Suprapubic skin (tissue), 4 donors: ENCODE measurements around the gene NLRC5. TPM values are rescaled to one million over a fixed set of nuclear protein-coding genes. Genes with fewer than 3 reads are reported as not detected.
A peak's percentile ranks its signal among the peaks of the same experiment; 100 is the strongest.

Source experiments
- DNase-seq, 2 donors: peaks; one replicate each; pipeline ENCODE4 v3.0.0-alpha.2; 2019; ENCODE audit warnings: low spot score in 2 of 2
- H3K27ac ChIP-seq: fragments of 200-600 bp; sonication (generic); one replicate; pipeline ENCODE4 v1.5.1; 2019
- H3K27me3 ChIP-seq: fragments of 200-600 bp; sonication (generic); one replicate; pipeline ENCODE4 v1.5.1; 2019
- H3K36me3 ChIP-seq: fragments of 200-600 bp; sonication (generic); one replicate; pipeline ENCODE4 v1.5.1; 2019
- H3K4me1 ChIP-seq: fragments of 200-600 bp; sonication (generic); one replicate; pipeline ENCODE4 v1.5.1; 2019
- H3K4me3 ChIP-seq: fragments of 200-600 bp; sonication (generic); one replicate; pipeline ENCODE4 v1.5.1; 2019; ENCODE audit warnings: mild to moderate bottlenecking
- H3K9me3 ChIP-seq: fragments of 200-600 bp; sonication (generic); one replicate; pipeline ENCODE4 v1.5.1; 2019
- EP300 ChIP-seq: sonication (generic); formaldehyde crosslinking; IDR thresholded peaks from one replicate; pipeline ENCODE4 v1.6.1; 2017; ENCODE audit warnings: antibody characterized with exemption
- POLR2A ChIP-seq, 2 donors: fragments of 450-650 bp; IDR thresholded peaks; one replicate each; pipeline ENCODE4 v1.6.1; 2017; ENCODE audit warnings: antibody characterized with exemption in 2 of 2, mild to moderate bottlenecking in 2 of 2, moderate library complexity in 2 of 2
- POLR2AphosphoS5 ChIP-seq, 3 donors: sonication (generic); formaldehyde crosslinking; IDR thresholded peaks; one replicate each; pipeline ENCODE4 v1.6.1; 2017; ENCODE audit warnings: antibody characterized with exemption in 3 of 3
- WGBS: methylation state at CpG from one replicate; pipeline ENCODE4 v1.1.5; 2018; 5-methylcytosine and 5-hydroxymethylcytosine counted together
- total RNA-seq, 4 donors: library from RNA; depleted of rRNA; stranded (reverse); fragments of >200 nt; gene quantifications; one replicate each; pipeline ENCODE4 v1.1.0, GENCODE V29; 2016
- TF ChIP-seq, protein P1 (sequence below), 2 donors: fragments of 200-600 bp in 1 of 2; fragments of 450-650 bp in 1 of 2; sonication (generic) in 1 of 2; IDR thresholded peaks; one replicate each; pipeline ENCODE4 v1.5.1; 2016 to 2019; ENCODE audit warnings: antibody characterized with exemption in 2 of 2, mild to moderate bottlenecking in 1 of 2, moderate library complexity in 1 of 2

Gene NLRC5
- total RNA-seq, 4 donors from 2014 or later, result 36.9 to 133 (median 54.4) TPM

DNA sequence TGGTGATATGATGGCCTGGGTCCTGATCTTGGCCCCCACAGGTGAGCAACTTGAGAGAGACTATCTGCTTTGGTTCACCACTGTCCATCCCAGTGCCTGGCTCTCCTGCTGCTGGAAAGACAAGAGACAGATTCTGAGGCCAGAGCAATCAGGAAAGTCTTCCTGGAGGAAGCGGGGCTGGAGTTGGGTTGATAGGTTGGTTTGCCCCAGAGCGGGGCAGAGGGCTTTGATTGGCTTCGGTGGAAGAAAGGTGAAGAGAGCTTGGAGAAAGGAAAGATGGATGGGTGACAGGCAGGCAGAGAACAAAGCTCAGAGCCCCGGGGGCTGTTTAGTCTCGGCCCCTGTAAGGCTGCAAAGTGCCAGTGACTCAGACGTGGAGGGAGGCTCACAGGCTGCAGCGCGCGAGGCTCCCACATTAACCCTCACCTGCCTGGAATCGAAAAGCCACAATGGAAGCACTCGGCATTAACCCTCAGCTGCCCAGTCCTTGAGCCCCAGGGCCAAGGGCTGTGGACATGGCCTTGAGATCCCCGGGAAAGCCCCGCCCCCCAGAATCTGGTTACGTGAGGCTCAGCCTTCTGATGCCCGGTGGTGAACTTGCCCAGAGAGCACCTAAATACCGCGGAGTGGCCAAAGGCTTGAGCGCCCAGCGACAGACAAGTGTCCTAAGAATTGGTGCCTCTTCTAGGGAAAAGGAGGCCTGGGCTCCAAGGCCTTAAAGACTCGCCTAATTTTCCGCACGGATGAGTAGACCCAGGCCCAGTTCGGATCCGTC lies 102.0 kb downstream of the NLRC5 start:
- Histone ChIP-seq H3K27me3 (no peaks in the 10 kb centered on the region), H3K4me1 (peaks cover 31% of the 10 kb centered on the region), H3K4me3 (peak overlapping the region; percentile 66), H3K9me3 (no peaks in the 10 kb centered on the region), H3K36me3 (no peaks in the 10 kb centered on the region), H3K27ac (peak overlapping the region; percentile 72)
- WGBS, result 19% methylated on average over 21 of the region's 24 CpGs
- DNase-seq, result no peak
- TF ChIP-seq, protein P1, sequence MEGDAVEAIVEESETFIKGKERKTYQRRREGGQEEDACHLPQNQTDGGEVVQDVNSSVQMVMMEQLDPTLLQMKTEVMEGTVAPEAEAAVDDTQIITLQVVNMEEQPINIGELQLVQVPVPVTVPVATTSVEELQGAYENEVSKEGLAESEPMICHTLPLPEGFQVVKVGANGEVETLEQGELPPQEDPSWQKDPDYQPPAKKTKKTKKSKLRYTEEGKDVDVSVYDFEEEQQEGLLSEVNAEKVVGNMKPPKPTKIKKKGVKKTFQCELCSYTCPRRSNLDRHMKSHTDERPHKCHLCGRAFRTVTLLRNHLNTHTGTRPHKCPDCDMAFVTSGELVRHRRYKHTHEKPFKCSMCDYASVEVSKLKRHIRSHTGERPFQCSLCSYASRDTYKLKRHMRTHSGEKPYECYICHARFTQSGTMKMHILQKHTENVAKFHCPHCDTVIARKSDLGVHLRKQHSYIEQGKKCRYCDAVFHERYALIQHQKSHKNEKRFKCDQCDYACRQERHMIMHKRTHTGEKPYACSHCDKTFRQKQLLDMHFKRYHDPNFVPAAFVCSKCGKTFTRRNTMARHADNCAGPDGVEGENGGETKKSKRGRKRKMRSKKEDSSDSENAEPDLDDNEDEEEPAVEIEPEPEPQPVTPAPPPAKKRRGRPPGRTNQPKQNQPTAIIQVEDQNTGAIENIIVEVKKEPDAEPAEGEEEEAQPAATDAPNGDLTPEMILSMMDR (IDR thresholded peaks at IDR 0.05), result no peak
- TF ChIP-seq POLR2AphosphoS5 (IDR thresholded peaks at IDR 0.05) (no peak), EP300 (no peak), POLR2A (IDR thresholded peaks at IDR 0.05) (no peak)

DNA sequence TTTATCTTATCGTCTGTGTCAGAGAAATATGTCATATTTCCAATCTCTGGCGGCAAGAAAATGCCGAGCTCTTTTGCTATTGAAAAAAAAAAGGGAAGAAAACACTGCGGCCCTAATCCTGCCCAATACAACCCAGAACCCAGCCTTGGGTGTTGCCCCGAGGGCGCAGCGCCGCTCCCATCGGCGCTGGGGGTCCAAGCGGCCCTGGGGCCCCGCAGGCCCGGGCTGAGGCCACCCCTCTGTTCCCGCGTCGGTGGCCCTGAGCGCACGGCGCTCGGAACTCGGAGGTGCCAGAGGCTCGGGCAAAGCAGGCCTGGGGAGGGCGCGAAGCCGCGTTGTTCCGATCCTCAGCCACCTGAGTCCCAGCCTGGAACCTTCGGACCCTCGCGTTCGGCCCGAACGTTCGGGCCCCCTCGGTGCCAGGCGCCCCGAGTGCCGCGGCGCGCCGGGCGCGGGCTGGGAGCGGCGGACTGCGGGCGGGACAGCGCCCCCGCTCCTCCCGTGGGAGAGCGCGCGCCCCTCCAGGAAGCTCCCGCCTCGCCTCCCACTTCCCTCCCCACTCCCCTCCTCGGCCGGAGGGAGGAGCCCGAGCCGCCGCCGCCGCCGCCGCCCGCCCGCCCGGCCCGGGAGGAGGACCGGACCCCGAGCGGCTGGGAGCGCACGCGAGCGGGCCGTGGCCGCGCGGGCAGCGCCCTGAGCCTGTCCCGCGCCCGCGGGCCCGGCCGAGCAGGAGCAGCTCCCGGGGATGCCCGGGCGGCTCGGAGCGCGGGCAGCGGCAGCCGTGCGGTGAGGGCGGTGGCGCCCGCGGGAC lies 102.8 kb downstream of the NLRC5 start, which contains the start of gene CPNE2:
Gene CPNE2, plus strand, starts transcription at position 609 of the 811 bp plus-strand sequence. CDS start 18,160 bp downstream, outside the sequence.
- Histone ChIP-seq H3K27me3 (no peaks in the 10 kb centered on the region), H3K36me3 (no peaks in the 10 kb centered on the region), H3K4me3 (peak within 1 kb of the TSS; percentile 66), H3K27ac (peak within 1 kb of the TSS; percentile 72), H3K9me3 (no peaks in the 10 kb centered on the region), H3K4me1 (peaks cover 31% of the 10 kb centered on the region)
- DNase-seq, result no peak
- TF ChIP-seq POLR2A (IDR thresholded peaks at IDR 0.05), result no peak
- no peak for TF ChIP-seq POLR2AphosphoS5 (IDR thresholded peaks at IDR 0.05)
- no peak for TF ChIP-seq EP300
- TF ChIP-seq, protein P1 (IDR thresholded peaks at IDR 0.05), result no peak
- WGBS, result 1% methylated on average over 29 of the region's 100 CpGs

DNA sequence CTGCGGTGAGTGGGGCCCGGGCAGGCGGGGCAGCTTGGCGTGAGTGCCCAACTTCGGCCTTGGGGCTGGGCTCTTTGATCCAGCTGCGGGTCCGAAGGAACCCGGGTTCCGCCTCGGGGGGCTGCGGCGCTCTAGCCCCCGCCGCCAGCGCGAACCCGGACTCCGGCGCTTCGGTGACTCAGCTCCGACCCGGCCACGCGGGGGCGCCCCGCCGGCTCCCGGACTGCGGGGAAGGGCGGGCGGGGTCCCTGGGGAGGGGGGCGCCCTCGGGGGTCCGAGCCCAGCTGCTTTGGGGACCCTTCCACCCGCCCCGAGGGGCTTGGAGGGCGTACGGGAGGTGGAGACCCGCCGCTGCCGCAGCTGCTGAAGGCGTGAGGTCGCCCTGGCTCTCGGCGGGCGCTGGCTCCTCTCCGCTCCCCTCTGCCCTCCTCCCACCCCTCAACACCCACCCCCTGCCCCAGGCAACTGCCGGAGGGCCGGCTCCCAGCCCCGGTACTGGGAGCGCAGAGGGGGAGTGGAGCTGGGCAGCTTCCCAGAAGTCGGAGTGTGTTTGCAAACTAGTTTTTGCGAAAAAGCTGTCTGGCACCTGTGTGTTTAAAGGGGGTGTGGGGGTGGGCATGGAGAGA lies 103.5 kb downstream of the NLRC5 start:
- Histone ChIP-seq H3K27ac (peak overlapping the region; percentile 64), H3K36me3 (no peaks in the 10 kb centered on the region), H3K4me1 (peaks cover 31% of the 10 kb centered on the region), H3K27me3 (no peaks in the 10 kb centered on the region), H3K4me3 (peak overlapping the region; percentile 66), H3K9me3 (no peaks in the 10 kb centered on the region)
- no peak for DNase-seq
- WGBS, result 0% methylated on average over 10 of the region's 53 CpGs
- TF ChIP-seq, protein P1 (IDR thresholded peaks at IDR 0.05), result peak in 1 of 2 donors; percentile 65
- TF ChIP-seq POLR2AphosphoS5 (IDR thresholded peaks at IDR 0.05), result no peak

DNA sequence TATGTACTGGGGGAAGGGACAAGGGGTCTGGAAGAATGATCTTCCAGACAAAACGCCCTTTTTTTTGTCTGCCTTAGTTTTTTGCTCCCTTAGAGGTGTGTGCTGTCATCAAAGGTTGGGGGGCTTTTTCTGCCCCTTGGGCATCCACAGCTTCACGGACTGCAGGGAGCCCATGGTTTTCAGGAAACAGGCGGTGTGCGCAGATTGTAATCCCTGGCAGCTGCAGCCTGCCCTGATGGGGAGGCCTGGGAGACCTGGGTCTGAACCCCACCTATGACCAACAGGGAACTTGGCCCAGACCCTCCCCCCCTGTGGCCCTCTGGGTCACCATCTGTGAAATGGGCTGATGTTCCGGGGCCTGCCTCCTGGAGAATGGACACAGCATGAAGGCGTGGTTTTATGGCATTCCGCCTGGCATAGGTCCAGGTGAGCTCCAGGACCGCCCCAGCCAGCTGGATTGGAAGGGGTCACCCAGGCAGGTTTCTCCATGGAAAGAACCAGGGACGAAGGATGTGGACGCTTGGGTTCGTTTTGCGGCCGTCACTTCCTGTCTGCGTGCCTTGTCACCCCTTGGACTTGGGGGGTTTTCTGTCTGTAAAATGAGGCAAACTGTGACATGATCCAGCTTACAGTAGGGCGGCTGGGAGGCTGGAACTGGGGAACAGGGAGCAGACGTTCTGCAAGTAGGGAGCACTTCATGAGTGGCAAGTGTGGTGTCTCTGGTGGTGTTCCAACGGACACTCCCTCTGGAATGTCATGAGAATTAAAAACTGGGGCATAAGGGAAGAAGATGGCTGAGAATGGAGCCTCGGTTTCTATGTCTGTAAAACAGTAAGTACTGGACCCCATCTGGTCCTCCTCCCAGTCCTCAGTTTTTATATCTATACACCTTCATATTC lies 104.6 kb downstream of the NLRC5 start:
- TF ChIP-seq, protein P1 (IDR thresholded peaks at IDR 0.05), result no peak
- H3K36me3 ChIP-seq, result no peaks in the 10 kb centered on the region
- no peaks in the 10 kb centered on the region for H3K9me3 ChIP-seq
- H3K4me1 ChIP-seq, result peaks cover 31% of the 10 kb centered on the region
- no peak for DNase-seq
- no peaks in the 10 kb centered on the region for H3K27me3 ChIP-seq
- peak overlapping the region; percentile 66 for H3K4me3 ChIP-seq
- H3K27ac ChIP-seq, result no peak overlapping the region
- WGBS, result 61% methylated on average over 16 of the region's 18 CpGs
